GM21367 (cell line): Measurements from ENCODE around the gene CXorf58.
"Not testable (repeated sequence)": the region's sequence is repeated elsewhere in the genome, so short reads cannot be mapped to it uniquely, and the experiment has no call there.

Experiments used
- ATAC-seq: cut with Tn5 transposase; IDR thresholded peaks from one replicate; pipeline ENCODE4 v1.9.1; 2021; ENCODE audit not compliant: unreplicated experiment

Gene CXorf58

GRCh38 chrX:23952984-23953907 is 45.4 kb downstream of the CXorf58 start:
- peak; percentile 90 for ATAC-seq

DNA sequence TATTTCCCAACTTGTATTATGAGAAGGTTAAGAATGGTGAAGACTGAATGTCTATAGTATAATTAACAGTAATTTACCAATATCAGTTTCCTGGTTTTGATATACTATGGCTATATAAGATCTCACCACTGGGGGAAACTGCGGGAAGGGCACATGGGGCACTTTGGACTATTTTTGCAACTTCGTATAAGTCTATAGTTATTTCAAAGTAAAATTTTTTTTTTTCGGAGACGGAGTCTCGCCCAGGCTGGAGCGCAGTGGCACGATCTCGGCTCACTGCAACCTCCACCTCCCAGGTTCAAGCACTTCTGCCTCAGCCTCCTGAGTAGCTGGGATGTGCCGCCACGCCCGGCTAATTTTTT is 46.1 kb downstream of the CXorf58 start:
- no peak for ATAC-seq

GRCh38 chrX:23954396-23954795 is 46.6 kb downstream of the CXorf58 start:
- no peak for ATAC-seq

DNA sequence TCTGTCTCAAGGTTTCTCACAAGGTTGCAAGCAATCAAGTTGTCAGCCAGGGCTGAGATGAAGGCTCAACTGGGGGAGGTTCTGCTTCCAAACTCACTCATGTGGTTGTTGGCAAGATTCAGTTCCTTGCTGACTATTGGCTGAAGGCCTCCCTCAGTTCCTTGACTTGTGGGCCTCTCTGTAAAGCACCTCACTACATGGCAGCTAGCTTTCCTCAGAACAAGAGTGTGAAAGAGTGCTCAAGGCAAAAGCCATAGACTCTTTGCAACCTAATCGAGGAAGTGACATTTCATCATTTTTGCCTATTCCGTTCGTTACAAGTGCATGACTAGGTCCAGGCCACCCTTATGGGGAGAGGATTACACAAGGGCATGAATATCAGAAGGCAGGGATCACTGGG is 52.0 kb downstream of the CXorf58 start:
- ATAC-seq, result no peak

DNA sequence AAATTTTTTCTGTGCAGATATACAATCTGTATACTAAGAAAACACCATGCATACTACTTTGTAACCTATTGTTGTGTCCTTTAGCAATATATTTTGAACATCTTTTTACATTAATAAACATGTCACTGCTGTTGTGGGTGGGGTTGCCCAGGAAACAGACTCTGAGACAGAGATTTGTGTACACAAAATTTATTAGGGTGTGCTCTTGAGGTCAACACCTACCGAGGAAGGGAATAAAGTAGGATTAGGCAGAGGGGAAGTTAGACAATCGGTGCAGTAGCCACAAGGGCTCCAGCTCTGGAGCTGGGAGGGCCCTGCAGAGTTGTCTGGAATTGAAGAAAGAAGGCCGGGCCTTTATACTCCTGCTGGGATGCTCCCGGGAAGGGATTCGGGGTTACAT is 56.4 kb downstream of the CXorf58 start:
- ATAC-seq, result no peak

GRCh38 chrX:23965630-23966029 is 57.8 kb downstream of the CXorf58 start:
- ATAC-seq, result not testable (repeated sequence)

- no peak for ATAC-seq
These were observed 70.7 kb downstream of the CXorf58 start for GRCh38 chrX:23978491-23978890.

DNA sequence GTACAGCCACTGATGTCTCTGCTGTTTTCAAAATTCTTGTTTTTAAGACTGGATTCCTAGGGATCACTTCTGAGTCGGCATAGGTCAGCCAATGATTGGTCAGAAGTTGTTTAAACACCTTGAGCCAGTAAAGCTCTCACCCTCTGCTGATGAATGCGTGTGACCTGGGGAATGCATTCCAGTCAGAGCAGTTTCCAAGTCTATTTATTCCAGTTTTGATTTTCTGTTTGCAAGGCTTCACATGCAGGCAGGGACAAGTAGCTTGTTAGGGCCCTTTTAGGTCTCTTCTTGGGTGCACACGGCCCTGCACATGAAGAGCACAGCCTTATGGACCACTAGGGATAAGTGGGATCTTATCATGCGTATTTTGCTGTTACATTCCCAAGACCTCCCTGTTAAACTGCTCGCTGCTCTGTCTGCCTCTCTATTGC is 72.2 kb downstream of the CXorf58 start:
- ATAC-seq, result no peak

DNA sequence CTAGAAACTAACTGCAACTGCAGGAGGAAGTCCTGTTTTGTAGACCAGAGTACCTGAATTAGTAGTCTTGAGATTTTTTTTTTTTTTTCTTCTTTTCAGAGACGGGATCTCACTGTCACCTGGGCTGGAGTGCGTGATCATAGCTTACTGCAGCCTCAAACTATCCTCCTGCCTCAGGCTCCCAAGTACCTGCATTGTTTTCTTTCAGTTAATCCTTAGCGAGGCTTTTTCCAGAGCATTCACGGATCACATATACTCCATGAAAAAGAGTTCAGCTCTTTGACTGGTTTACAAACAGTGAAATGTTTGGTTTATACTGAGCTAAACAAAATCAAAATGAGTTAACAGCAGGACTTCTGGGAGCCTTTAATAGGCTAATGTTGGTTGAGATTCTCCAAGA is 73.4 kb downstream of the CXorf58 start:
- ATAC-seq, result no peak

GRCh38 chrX:23981711-23982110 is 73.9 kb downstream of the CXorf58 start:
- no peak for ATAC-seq

DNA sequence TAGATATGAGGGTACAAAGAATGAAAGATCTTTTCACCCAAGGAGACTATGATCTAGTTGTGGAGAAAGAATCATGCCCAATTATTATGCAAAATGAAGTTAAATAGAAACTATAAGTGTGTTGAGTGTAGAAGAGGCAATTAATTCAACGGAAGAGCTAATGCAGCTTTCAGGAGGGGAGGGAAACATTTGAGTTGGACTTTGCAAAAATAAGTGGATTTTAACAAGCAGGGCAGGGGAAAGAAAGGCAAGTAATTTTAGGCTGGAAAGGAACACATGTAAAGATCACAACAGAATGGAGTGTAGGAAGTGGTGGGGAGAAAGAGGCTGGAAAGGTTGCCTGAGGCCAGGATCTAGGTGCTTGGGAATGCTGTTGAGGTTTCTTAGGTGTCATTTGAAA is 75.1 kb downstream of the CXorf58 start:
- no peak for ATAC-seq
